ENCODE measurements around the gene CLRN3.

GRCh38 chr10:127923646-127924045 lies 30.9 kb upstream of the CLRN3 start:
- TF ChIP-seq CTCF (conservative IDR thresholded peaks at IDR 0.05; ENCODE audit: low read length) (no peak), EZH2phosphoT487 (IDR thresholded peaks at IDR 0.05; ENCODE audit: borderline replicate concordance) (no peak)

Measured in Loucy (cell line).